MM.1S (cell line): ENCODE measurements around the gene BST1.

Source experiments
- CTCF ChIP-seq: fragments of 300-600 bp; sonication (generic); IDR thresholded peaks from 2 replicates; pipeline ENCODE4 v1.5.1; 2016; ENCODE audit warnings: antibody characterized with exemption, low read length, mixed read lengths
- EZH2 ChIP-seq: fragments of 300-600 bp; sonication (generic); optimal IDR thresholded peaks from 2 replicates; pipeline ENCODE3; 2017; ENCODE audit warnings: low read depth, mild to moderate bottlenecking, antibody characterized with exemption, low read length, mixed read lengths
- EZH2phosphoT487 ChIP-seq: fragments of 300-600 bp; sonication (generic); IDR thresholded peaks from 2 replicates; pipeline ENCODE4 v1.6.1; 2018; ENCODE audit warnings: antibody characterized with exemption, low read length

- TF ChIP-seq CTCF = no peak
- no peak for TF ChIP-seq EZH2
- TF ChIP-seq EZH2phosphoT487 = no peak
These were observed 36.0 kb downstream of the BST1 start for GRCh38 chr4:15738877-15739276.
